Measurements from ENCODE around the gene AGAP1.

The AGAP1 gene

GRCh38 chr2:235549735-235550377, 56.0 kb downstream of the AGAP1 start:
- TF ChIP-seq, protein P1, sequence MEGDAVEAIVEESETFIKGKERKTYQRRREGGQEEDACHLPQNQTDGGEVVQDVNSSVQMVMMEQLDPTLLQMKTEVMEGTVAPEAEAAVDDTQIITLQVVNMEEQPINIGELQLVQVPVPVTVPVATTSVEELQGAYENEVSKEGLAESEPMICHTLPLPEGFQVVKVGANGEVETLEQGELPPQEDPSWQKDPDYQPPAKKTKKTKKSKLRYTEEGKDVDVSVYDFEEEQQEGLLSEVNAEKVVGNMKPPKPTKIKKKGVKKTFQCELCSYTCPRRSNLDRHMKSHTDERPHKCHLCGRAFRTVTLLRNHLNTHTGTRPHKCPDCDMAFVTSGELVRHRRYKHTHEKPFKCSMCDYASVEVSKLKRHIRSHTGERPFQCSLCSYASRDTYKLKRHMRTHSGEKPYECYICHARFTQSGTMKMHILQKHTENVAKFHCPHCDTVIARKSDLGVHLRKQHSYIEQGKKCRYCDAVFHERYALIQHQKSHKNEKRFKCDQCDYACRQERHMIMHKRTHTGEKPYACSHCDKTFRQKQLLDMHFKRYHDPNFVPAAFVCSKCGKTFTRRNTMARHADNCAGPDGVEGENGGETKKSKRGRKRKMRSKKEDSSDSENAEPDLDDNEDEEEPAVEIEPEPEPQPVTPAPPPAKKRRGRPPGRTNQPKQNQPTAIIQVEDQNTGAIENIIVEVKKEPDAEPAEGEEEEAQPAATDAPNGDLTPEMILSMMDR (IDR thresholded peaks at IDR 0.05; ENCODE audit: low read depth, low read length), result no peak
- DNase-seq (ENCODE audit: low read depth in 2 of 2), result no peak
- no peak overlapping the region for H3K4me3 ChIP-seq (replicated peaks in 1 of 2; ENCODE audit: low read depth in 2 of 2, low read length in 2 of 2)

- no peak overlapping the region for H3K4me3 ChIP-seq (replicated peaks in 1 of 2; ENCODE audit: low read depth in 2 of 2, low read length in 2 of 2)
- DNase-seq (ENCODE audit: low read depth in 2 of 2), result no peak
- TF ChIP-seq, protein P1 (IDR thresholded peaks at IDR 0.05; ENCODE audit: low read depth, low read length), result no peak
These were observed 56.5 kb downstream of the AGAP1 start for GRCh38 chr2:235550378-235550760.

- TF ChIP-seq, protein P1 (IDR thresholded peaks at IDR 0.05; ENCODE audit: low read depth, low read length), result no peak
- H3K4me3 ChIP-seq (replicated peaks in 1 of 2; ENCODE audit: low read depth in 2 of 2, low read length in 2 of 2), result no peak overlapping the region
- DNase-seq (ENCODE audit: low read depth in 2 of 2), result no peak
These were observed 57.1 kb downstream of the AGAP1 start for GRCh38 chr2:235550946-235551345.

GRCh38 chr2:235551965-235552364, 58.1 kb downstream of the AGAP1 start:
- H3K4me3 ChIP-seq (replicated peaks in 1 of 2; ENCODE audit: low read depth in 2 of 2, low read length in 2 of 2), result no peak overlapping the region
- TF ChIP-seq, protein P1 (IDR thresholded peaks at IDR 0.05; ENCODE audit: low read depth, low read length), result peak; percentile 55
- peak; percentile 56 to 60 for DNase-seq (ENCODE audit: low read depth in 2 of 2)

DNA sequence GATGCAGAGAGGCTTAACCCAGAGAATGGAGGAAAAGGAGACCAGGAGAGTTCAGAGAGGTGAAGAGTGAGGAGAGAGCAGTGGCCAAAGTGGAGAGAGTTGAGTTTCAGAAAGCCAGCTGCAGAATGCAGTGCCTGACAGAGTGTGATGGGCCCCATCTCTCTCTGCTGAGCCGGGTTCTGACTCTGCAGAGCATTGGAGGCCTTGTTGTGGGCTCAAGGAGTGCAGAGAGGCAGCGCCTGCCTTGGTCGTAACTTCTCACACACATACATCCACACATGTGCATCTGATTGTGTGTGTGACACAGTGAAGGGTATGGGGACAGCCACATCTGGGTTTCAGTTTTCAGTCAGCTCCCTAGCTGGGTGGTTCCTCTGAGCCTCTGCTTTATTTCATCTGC, 58.8 kb downstream of the AGAP1 start:
- DNase-seq (ENCODE audit: low read depth in 2 of 2), result no peak
- TF ChIP-seq, protein P1 (IDR thresholded peaks at IDR 0.05; ENCODE audit: low read depth, low read length), result no peak
- H3K4me3 ChIP-seq (replicated peaks in 1 of 2; ENCODE audit: low read depth in 2 of 2, low read length in 2 of 2), result no peak overlapping the region

- H3K4me3 ChIP-seq (replicated peaks in 1 of 2; ENCODE audit: low read depth in 2 of 2, low read length in 2 of 2), result no peak overlapping the region
- no peak for DNase-seq (ENCODE audit: low read depth in 2 of 2)
- TF ChIP-seq, protein P1 (IDR thresholded peaks at IDR 0.05; ENCODE audit: low read depth, low read length), result no peak
These were observed 59.4 kb downstream of the AGAP1 start for GRCh38 chr2:235553291-235553690.

GRCh38 chr2:235553696-235554100, 59.9 kb downstream of the AGAP1 start:
- no peak overlapping the region for H3K4me3 ChIP-seq (replicated peaks in 1 of 2; ENCODE audit: low read depth in 2 of 2, low read length in 2 of 2)
- no peak for DNase-seq (ENCODE audit: low read depth in 2 of 2)
- TF ChIP-seq, protein P1 (IDR thresholded peaks at IDR 0.05; ENCODE audit: low read depth, low read length), result no peak

Data from cardiac fibroblast (primary cell).